IPS-15b (cell line): Measurements from ENCODE around the gene SPNS2.

Source experiments
- H3K27me3 ChIP-seq: one replicate; pipeline ENCODE4 v1.6.1; 2013; ENCODE audit warnings: low read length; ENCODE audit not compliant: control insufficient read depth, insufficient read depth
- H3K36me3 ChIP-seq: one replicate; pipeline ENCODE4 v1.6.1; 2013; ENCODE audit warnings: low read length; ENCODE audit not compliant: control insufficient read depth, insufficient read depth
- H3K4me1 ChIP-seq: one replicate; pipeline ENCODE4 v1.6.1; 2013; ENCODE audit warnings: mild to moderate bottlenecking, low read length; ENCODE audit not compliant: control insufficient read depth, insufficient read depth
- H3K4me3 ChIP-seq: one replicate; pipeline ENCODE4 v1.5.1; 2013; ENCODE audit warnings: low read depth, low read length
- H3K9ac ChIP-seq: one replicate; pipeline ENCODE4 v1.6.1; 2013; ENCODE audit warnings: low read depth, mild to moderate bottlenecking, low read length
- H3K9me3 ChIP-seq: one replicate; pipeline ENCODE4 v1.6.1; 2013; ENCODE audit warnings: mild to moderate bottlenecking, low read length; ENCODE audit not compliant: control insufficient read depth, insufficient read depth

The SPNS2 gene

GRCh38 chr17:4560837-4561256 is 62.2 kb downstream of the SPNS2 start:
- no peak overlapping the region for H3K4me3 ChIP-seq
- H3K36me3 ChIP-seq, result no peaks in the 10 kb centered on the region
- H3K4me1 ChIP-seq, result peaks cover 7% of the 10 kb centered on the region
- H3K27me3 ChIP-seq, result peaks cover 2% of the 10 kb centered on the region
- H3K9me3 ChIP-seq, result no peaks in the 10 kb centered on the region
- no peak overlapping the region for H3K9ac ChIP-seq

GRCh38 chr17:4562015-4562969 is 63.6 kb downstream of the SPNS2 start:
- no peak overlapping the region for H3K9ac ChIP-seq
- peaks cover 3% of the 10 kb centered on the region for H3K27me3 ChIP-seq
- H3K36me3 ChIP-seq, result no peaks in the 10 kb centered on the region
- H3K4me1 ChIP-seq, result peaks cover 7% of the 10 kb centered on the region
- no peak overlapping the region for H3K4me3 ChIP-seq
- H3K9me3 ChIP-seq, result no peaks in the 10 kb centered on the region

DNA sequence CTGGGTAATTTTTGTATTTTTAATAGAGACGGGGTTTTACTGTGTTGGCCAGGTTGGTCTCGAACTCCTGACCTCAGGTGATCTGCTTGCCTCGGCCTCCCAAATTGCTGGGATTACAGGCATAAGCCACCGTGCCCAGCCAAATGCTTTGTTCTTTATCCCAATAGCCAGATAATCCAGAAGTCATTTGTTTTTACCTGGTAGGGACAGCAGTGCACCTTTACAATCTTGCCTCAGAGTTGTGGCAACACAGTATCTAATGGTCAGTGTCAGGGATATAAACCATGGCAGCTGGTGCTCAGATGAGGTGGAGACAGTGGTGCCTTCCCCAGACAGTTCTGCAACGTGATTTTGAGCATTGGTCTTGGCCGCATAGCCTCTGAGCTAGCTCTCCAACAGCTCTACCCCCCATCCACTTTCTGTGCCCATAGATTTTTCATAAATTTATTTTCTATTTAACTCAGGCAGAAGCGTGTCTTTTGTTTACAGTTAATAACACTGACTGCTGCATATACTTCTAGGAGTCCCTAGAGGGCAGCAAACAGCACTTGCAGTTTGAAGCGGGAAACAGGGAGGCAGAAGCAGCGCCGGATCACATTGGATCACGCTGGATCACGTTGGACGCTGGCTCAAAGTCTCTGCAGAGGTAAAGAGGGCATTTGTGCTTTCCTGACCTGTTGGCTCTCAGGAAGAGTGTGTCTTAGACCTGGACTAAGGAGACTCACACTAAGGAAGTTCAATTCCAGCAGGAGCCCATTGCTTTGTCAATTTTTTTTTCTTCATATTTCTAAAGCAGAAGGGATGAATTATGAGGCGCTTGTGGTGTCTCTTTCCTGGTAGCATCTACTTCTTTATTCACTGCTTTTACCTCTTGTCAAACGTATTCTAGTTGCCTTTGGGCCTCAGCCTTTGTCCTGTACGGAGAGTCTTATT is 66.8 kb downstream of the SPNS2 start:
- Histone ChIP-seq H3K9me3 (no peaks in the 10 kb centered on the region), H3K36me3 (no peaks in the 10 kb centered on the region), H3K9ac (no peak overlapping the region), H3K4me3 (no peak overlapping the region), H3K27me3 (peaks cover 3% of the 10 kb centered on the region), H3K4me1 (peaks cover 7% of the 10 kb centered on the region)

DNA sequence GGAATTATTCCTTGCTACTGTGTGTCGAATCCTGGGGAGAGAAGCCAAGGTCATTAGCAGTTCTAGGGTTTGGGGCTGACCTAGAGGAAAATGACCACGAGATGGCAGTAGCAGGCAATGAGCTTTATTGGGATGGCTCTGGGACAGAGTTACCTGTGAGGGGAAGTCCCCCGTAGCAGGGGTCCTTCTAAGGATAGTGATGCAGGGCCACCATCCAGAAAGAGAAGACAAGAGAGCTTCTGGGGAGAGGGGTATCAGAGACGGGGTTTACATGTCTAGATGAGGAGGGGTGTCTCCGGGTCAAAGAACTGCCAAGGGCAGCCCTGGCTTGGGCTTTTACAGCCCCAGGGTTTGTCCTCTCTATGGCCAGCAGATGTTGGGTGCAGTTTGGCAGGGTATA is 68.1 kb downstream of the SPNS2 start:
- peaks cover 7% of the 10 kb centered on the region for H3K4me1 ChIP-seq
- no peak overlapping the region for H3K4me3 ChIP-seq
- peaks cover 3% of the 10 kb centered on the region for H3K27me3 ChIP-seq
- no peaks in the 10 kb centered on the region for H3K36me3 ChIP-seq
- no peak overlapping the region for H3K9ac ChIP-seq
- H3K9me3 ChIP-seq, result no peaks in the 10 kb centered on the region

DNA sequence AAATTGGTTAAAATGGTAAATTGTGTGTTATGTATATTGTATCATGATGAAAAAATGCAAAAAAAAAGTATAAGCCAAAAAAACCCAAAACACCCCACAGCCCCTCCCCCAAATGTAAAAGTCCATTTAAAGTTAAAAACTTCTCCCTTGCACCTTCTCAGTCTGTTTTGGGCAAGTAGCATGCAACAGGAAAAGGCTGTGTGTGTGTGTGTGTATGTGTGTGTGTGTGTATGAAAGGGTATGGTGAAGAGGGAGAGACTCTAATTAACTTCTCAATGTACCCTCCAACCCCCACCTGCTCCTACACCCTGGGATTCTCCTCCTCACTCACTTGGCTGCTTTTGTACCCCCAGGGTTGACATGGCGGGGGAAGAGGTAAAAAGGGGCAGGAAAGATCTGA is 70.9 kb downstream of the SPNS2 start:
- Histone ChIP-seq H3K36me3 (no peaks in the 10 kb centered on the region), H3K9me3 (no peaks in the 10 kb centered on the region), H3K4me1 (peaks cover 7% of the 10 kb centered on the region), H3K9ac (no peak overlapping the region), H3K4me3 (no peak overlapping the region), H3K27me3 (peaks cover 3% of the 10 kb centered on the region)

GRCh38 chr17:4572131-4572530 is 73.5 kb downstream of the SPNS2 start:
- H3K4me3 ChIP-seq, result no peak overlapping the region
- peaks cover 10% of the 10 kb centered on the region for H3K4me1 ChIP-seq
- H3K9ac ChIP-seq, result no peak overlapping the region
- no peaks in the 10 kb centered on the region for H3K27me3 ChIP-seq
- no peaks in the 10 kb centered on the region for H3K36me3 ChIP-seq
- no peaks in the 10 kb centered on the region for H3K9me3 ChIP-seq

DNA sequence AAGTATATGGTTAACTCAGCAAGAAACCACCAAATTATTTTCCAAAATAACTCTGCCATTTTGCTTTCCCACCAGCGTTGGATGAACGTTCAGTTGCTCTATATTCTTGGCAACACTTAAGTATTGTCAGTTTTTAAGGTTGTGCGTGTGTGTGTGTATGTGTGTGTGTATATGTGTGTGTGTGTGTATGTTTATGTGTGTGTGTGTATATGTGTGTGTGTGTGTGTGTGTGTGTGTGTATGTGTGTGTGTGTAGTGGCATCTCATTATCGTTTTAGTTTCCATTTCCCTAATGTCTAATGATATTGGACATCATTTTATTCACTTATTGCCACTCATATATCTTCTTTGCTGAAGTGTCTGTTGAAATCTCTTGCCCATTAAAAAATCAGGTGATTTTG is 74.4 kb downstream of the SPNS2 start:
- H3K9me3 ChIP-seq, result no peaks in the 10 kb centered on the region
- no peaks in the 10 kb centered on the region for H3K36me3 ChIP-seq
- H3K4me3 ChIP-seq, result no peak overlapping the region
- peaks cover 12% of the 10 kb centered on the region for H3K4me1 ChIP-seq
- no peaks in the 10 kb centered on the region for H3K27me3 ChIP-seq
- no peak overlapping the region for H3K9ac ChIP-seq

DNA sequence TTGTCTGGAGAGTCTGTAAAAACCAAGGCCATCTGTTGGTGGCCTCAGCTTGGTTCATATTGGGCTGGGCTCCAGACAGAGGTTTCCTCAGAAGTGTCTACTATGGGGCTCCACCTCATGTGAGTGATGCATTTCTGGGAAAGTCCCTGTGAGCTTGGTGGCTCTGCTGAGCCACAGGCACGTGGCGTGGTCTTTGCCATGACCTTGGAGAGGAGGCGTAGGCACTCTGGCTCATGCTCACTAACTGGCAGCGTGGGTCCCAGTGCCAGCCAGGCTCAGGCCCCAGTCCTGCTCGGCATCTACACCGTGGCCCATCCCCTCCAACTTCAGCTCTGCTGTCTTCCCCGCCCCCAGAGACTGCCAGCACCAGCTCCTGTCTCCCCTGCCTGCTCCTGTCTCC is 75.0 kb downstream of the SPNS2 start:
- H3K9ac ChIP-seq, result no peak overlapping the region
- H3K27me3 ChIP-seq, result no peaks in the 10 kb centered on the region
- H3K4me1 ChIP-seq, result peaks cover 12% of the 10 kb centered on the region
- no peak overlapping the region for H3K4me3 ChIP-seq
- no peaks in the 10 kb centered on the region for H3K9me3 ChIP-seq
- no peaks in the 10 kb centered on the region for H3K36me3 ChIP-seq

- H3K36me3 ChIP-seq, result no peaks in the 10 kb centered on the region
- H3K27me3 ChIP-seq, result no peaks in the 10 kb centered on the region
- H3K4me1 ChIP-seq, result peaks cover 12% of the 10 kb centered on the region
Measured at GRCh38 chr17:4574448-4575045, 75.9 kb downstream of the SPNS2 start.

DNA sequence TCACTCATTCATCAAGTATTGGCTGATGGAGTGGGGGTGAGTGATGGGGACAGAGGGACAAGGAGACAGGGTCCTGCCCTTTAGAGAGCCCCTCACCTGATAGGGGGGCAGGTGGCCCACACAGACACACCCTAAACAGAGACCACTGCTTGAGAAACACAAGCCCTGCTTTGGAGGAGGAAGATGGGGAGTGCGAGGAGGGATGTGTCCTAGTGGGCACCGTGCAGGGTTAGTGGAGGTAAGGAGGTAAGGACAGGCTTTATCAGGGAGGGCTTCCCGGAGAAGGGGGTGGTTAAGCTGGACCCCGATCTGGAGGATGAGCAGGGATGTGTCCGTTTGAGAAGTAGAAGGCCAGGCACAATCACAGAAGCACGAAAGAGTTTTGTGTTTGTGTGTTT is 77.5 kb downstream of the SPNS2 start:
- no peaks in the 10 kb centered on the region for H3K9me3 ChIP-seq
- no peak overlapping the region for H3K9ac ChIP-seq
- H3K4me1 ChIP-seq, result peaks cover 12% of the 10 kb centered on the region
- no peaks in the 10 kb centered on the region for H3K36me3 ChIP-seq
- no peaks in the 10 kb centered on the region for H3K27me3 ChIP-seq
- H3K4me3 ChIP-seq, result no peak overlapping the region

More at GRCh38 chr17:4574448-4575045, 75.9 kb downstream of the SPNS2 start:
- Histone ChIP-seq H3K9me3 (no peaks in the 10 kb centered on the region), H3K9ac (no peak overlapping the region), H3K4me3 (no peak overlapping the region)

GRCh38 chr17:4576729-4577322 is 78.1 kb downstream of the SPNS2 start:
- Histone ChIP-seq H3K4me1 (peaks cover 12% of the 10 kb centered on the region), H3K9me3 (no peaks in the 10 kb centered on the region), H3K4me3 (no peak overlapping the region), H3K27me3 (no peaks in the 10 kb centered on the region), H3K36me3 (no peaks in the 10 kb centered on the region), H3K9ac (peak overlapping the region; percentile 24)
